Loucy (cell line): ENCODE measurements around the gene PDE9A.

Experiments
- H2AFZ ChIP-seq: fragments of 200-600 bp; sonication (generic); 2 replicates; pipeline ENCODE4 v1.6.0; 2016; ENCODE audit warnings: antibody characterized with exemption, mild to moderate bottlenecking, low read length, moderate library complexity
- H3F3A ChIP-seq: fragments of 200-600 bp; 2 replicates; pipeline ENCODE4 v1.6.0; 2016; ENCODE audit warnings: antibody characterized with exemption, low read depth, mild to moderate bottlenecking
- H3K27me3 ChIP-seq: fragments of 200-600 bp; sonication (generic); 2 replicates; pipeline ENCODE4 v1.6.1; 2014; ENCODE audit warnings: low read length, mild to moderate bottlenecking; ENCODE audit not compliant: insufficient read depth, poor library complexity, severe bottlenecking
- H3K36me3 ChIP-seq: fragments of 200-600 bp; sonication (generic); 2 replicates; pipeline ENCODE4 v1.6.1; 2016; ENCODE audit warnings: low read length; ENCODE audit not compliant: insufficient read depth
- H3K4me1 ChIP-seq: fragments of 200-600 bp; sonication (generic); 2 replicates; pipeline ENCODE4 v1.5.1; 2014; ENCODE audit warnings: low read length, mild to moderate bottlenecking; ENCODE audit not compliant: insufficient read depth, poor library complexity, severe bottlenecking
- H3K4me2 ChIP-seq: fragments of 200-600 bp; sonication (generic); 2 replicates; pipeline ENCODE4 v1.6.0; 2014; ENCODE audit warnings: antibody characterized with exemption, low read length, low read depth, mild to moderate bottlenecking; ENCODE audit not compliant: poor library complexity, severe bottlenecking
- H3K4me3 ChIP-seq: fragments of 200-600 bp; sonication (generic); 2 replicates; pipeline ENCODE4 v1.5.1; 2014; ENCODE audit warnings: low read length, mild to moderate bottlenecking, mixed read lengths; ENCODE audit not compliant: poor library complexity, severe bottlenecking
- H3K79me2 ChIP-seq: fragments of 200-600 bp; sonication (generic); 2 replicates; pipeline ENCODE4 v1.6.1; 2014; ENCODE audit warnings: low read length; ENCODE audit not compliant: insufficient read depth
- H3K9ac ChIP-seq: fragments of 200-600 bp; sonication (generic); 2 replicates; pipeline ENCODE4 v1.6.0; 2014; ENCODE audit warnings: mild to moderate bottlenecking, low read depth, low read length, moderate library complexity; ENCODE audit not compliant: poor library complexity, severe bottlenecking
- H3K9me2 ChIP-seq: fragments of 200-600 bp; sonication (generic); replicated peaks from 2 replicates; pipeline ENCODE4 v1.6.1; 2016; ENCODE audit warnings: low read depth, low read length, mixed read lengths
- H3K9me3 ChIP-seq: fragments of 200-600 bp; sonication (generic); 2 replicates; pipeline ENCODE4 v1.6.1; 2014; ENCODE audit warnings: mild to moderate bottlenecking, antibody characterized with exemption, low read length, low read depth; ENCODE audit not compliant: insufficient read depth
- H4K20me1 ChIP-seq: fragments of 200-600 bp; sonication (generic); 2 replicates; pipeline ENCODE4 v1.6.0; 2014; ENCODE audit warnings: antibody characterized with exemption, low read length, mild to moderate bottlenecking; ENCODE audit not compliant: insufficient read depth, poor library complexity, severe bottlenecking
- EZH2phosphoT487 ChIP-seq: fragments of 200-600 bp; IDR thresholded peaks from 2 replicates; pipeline ENCODE4 v1.6.1; 2018; ENCODE audit warnings: antibody characterized with exemption, mild to moderate bottlenecking, moderate library complexity, borderline replicate concordance
- TF ChIP-seq, protein P1 (sequence below): fragments of 200-600 bp; sonication (generic); conservative IDR thresholded peaks from 2 replicates; pipeline ENCODE4 v1.5.1; 2014; ENCODE audit warnings: mild to moderate bottlenecking, antibody characterized with exemption, low read length

The PDE9A gene

GRCh38 chr21:42659416-42660117 lies 6.1 kb downstream of the PDE9A start:
- H3K79me2 ChIP-seq, result peaks cover 27% of the 10 kb centered on the region; the same call in 1 of the 2 replicates
- H3K9me2 ChIP-seq, result no peaks in the 10 kb centered on the region
- no peak overlapping the region for H2AFZ ChIP-seq
- peaks cover 28% of the 10 kb centered on the region for H4K20me1 ChIP-seq
- no peaks in the 10 kb centered on the region; the same call in 1 of the 2 replicates for H3K36me3 ChIP-seq
- no peaks in the 10 kb centered on the region for H3K9me3 ChIP-seq
- H3K9ac ChIP-seq, result no peak overlapping the region
- H3F3A ChIP-seq, result no peaks in the 10 kb centered on the region
- H3K27me3 ChIP-seq, result no peaks in the 10 kb centered on the region
- TF ChIP-seq, protein P1, sequence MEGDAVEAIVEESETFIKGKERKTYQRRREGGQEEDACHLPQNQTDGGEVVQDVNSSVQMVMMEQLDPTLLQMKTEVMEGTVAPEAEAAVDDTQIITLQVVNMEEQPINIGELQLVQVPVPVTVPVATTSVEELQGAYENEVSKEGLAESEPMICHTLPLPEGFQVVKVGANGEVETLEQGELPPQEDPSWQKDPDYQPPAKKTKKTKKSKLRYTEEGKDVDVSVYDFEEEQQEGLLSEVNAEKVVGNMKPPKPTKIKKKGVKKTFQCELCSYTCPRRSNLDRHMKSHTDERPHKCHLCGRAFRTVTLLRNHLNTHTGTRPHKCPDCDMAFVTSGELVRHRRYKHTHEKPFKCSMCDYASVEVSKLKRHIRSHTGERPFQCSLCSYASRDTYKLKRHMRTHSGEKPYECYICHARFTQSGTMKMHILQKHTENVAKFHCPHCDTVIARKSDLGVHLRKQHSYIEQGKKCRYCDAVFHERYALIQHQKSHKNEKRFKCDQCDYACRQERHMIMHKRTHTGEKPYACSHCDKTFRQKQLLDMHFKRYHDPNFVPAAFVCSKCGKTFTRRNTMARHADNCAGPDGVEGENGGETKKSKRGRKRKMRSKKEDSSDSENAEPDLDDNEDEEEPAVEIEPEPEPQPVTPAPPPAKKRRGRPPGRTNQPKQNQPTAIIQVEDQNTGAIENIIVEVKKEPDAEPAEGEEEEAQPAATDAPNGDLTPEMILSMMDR, result no peak
- TF ChIP-seq EZH2phosphoT487, result no peak
- H3K4me1 ChIP-seq, result peaks cover 28% of the 10 kb centered on the region
- no peak overlapping the region for H3K4me2 ChIP-seq
- H3K4me3 ChIP-seq, result no peak overlapping the region

DNA sequence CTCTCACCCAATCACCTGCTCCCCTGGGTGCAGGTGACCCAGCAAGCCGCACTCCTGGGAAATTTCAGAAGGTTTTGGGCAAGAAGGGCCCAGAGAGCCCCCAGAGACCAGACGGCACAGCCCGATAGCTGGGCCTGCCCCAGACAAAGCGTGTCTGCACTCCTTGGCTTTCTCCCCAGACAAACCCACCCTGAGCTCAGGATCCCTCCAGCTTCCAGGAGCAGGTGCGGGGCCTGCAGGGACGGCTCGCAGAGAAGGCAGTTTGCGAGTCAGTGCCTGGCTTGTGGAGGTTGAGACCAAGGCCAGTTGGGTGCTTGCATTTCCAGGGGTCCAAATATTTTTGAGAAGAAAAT lies 6.7 kb downstream of the PDE9A start:
- Histone ChIP-seq H3K79me2 (peaks cover 22% of the 10 kb centered on the region; the same call in 1 of the 2 replicates), H4K20me1 (peaks cover 22% of the 10 kb centered on the region), H3K36me3 (no peaks in the 10 kb centered on the region; the same call in 1 of the 2 replicates), H2AFZ (no peak overlapping the region), H3K4me2 (no peak overlapping the region), H3F3A (no peaks in the 10 kb centered on the region), H3K9me2 (no peaks in the 10 kb centered on the region), H3K4me3 (no peak overlapping the region), H3K4me1 (peaks cover 28% of the 10 kb centered on the region), H3K9me3 (no peaks in the 10 kb centered on the region), H3K9ac (no peak overlapping the region), H3K27me3 (no peaks in the 10 kb centered on the region)
- TF ChIP-seq, protein P1, result no peak
- TF ChIP-seq EZH2phosphoT487, result no peak

DNA sequence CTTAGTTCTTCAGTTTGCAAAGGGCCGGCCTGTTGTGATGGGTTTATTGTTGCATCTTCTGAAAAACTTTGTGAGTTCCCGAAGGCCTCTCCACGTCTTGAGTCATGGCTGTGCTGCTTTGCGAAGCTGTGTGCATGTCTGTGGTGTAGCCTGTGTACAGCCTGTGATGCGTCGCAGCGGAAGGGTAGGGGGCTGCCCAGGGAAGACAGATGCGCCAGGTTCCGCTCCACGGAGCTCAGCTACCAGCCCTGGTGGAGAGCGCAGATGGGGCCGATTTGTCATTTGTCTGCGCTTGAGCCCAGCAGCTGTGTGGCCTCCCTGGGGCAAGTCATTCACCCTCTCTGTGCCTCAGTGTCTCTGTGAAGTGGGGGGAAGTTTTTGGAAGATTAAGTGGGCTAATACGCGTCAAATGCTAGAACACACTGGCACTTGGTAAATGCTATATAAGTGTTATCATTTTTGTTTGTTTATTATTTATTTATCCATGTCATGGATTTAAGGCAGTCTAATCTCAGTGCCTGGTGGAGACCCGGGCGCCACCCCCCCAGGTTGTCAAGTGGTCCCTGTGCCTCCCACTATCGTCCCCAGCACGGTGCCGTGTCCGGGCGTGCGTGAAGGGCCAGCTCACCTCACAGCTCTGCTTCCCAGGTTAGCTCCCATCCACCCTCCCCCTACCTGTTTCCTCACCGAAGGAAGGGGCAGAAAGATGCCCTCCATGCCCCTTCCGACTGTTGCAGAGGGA lies 8.4 kb downstream of the PDE9A start:
- TF ChIP-seq, protein P1, result no peak
- TF ChIP-seq EZH2phosphoT487, result no peak
- peaks cover 24% of the 10 kb centered on the region for H3K4me1 ChIP-seq

More for the DNA sequence above, 8.4 kb downstream of the PDE9A start:
- Histone ChIP-seq H3K4me3 (no peak overlapping the region), H2AFZ (no peak overlapping the region), H3F3A (no peaks in the 10 kb centered on the region), H3K9me3 (no peaks in the 10 kb centered on the region), H3K4me2 (no peak overlapping the region), H3K9ac (no peak overlapping the region), H3K9me2 (no peaks in the 10 kb centered on the region), H3K79me2 (peaks cover 7% of the 10 kb centered on the region; the same call in 1 of the 2 replicates), H3K27me3 (no peaks in the 10 kb centered on the region), H4K20me1 (peaks cover 5% of the 10 kb centered on the region), H3K36me3 (no peaks in the 10 kb centered on the region; the same call in 1 of the 2 replicates)
